ENCODE data around the gene ACP4.

Gene ACP4

DNA sequence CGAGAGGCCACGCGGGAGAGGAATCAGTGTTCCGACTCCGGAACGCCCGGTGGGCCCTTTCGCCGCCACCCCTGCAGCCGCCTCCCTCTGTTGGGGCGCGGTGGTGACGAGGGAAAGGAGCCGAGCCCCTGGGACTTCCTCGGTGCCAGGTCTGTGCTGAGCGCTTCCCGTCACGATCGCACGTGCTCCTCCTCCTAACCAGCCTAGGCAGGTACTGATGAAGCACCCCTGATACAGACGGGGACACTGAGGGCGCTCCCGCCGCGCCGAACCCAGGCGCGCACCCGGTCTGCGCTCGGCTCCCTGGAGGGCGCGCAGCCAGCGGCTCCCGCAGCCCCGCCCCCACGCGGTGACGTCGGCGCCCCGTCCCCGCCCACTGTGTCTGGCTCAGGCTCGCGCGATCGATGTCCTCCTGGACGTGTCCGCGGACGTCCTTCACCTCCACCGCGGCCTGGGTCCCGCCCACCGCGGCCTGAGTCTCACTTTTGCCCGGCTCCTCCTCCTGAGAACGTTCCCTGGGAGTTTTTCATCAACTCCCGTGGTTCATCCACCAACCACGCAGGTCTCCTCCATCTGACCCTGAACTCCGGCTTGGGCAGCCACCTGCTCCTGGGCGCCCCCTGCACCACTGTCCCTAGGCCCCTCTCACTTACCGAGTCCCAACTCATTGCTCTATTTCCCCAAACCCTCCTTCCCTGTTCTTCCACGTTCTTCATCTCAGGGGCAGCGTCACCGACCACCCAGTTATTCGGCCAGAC lies 45.7 kb downstream of the ACP4 start:
- peak overlapping the region; percentile 100 for H3K27ac ChIP-seq
- TF ChIP-seq, protein P1, sequence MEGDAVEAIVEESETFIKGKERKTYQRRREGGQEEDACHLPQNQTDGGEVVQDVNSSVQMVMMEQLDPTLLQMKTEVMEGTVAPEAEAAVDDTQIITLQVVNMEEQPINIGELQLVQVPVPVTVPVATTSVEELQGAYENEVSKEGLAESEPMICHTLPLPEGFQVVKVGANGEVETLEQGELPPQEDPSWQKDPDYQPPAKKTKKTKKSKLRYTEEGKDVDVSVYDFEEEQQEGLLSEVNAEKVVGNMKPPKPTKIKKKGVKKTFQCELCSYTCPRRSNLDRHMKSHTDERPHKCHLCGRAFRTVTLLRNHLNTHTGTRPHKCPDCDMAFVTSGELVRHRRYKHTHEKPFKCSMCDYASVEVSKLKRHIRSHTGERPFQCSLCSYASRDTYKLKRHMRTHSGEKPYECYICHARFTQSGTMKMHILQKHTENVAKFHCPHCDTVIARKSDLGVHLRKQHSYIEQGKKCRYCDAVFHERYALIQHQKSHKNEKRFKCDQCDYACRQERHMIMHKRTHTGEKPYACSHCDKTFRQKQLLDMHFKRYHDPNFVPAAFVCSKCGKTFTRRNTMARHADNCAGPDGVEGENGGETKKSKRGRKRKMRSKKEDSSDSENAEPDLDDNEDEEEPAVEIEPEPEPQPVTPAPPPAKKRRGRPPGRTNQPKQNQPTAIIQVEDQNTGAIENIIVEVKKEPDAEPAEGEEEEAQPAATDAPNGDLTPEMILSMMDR (IDR thresholded peaks at IDR 0.05) = peak; percentile 24
- no peak for TF ChIP-seq ZFX (IDR thresholded peaks at IDR 0.05; ENCODE audit: borderline replicate concordance)

DNA sequence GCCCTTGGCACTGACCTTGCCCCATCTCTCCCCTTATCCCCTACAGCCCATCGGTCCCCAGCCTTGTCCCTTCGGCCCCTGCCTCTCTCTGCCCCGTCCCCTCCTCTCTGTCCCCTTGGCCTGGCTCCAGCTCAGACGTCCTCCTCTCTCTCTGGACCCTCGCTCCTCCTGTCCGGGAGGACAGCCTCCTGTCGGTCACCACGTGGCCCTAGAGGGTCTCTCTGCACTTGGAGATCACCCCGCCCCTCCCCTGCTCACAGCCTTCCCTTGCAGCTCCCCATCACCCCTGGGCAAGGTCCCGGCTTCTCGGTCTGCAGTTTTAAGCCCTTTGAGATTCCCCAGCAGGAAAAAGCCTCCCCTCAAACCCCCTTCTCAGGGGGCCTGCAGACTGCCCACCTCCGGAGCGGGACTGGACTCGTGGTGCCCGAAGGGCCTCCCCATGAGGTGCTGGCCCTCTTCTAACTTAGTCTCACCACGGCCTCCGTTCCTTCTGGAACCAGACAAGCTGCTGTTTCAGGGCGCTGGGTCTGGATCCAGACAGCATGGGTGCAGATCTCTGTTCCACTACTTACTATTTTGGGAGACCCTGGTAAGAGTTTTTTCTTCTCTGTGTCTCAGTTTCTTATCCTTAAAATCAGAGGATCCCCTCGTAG lies 46.5 kb downstream of the ACP4 start:
- TF ChIP-seq, protein P1 (IDR thresholded peaks at IDR 0.05) = no peak
- no peak for TF ChIP-seq ZFX (IDR thresholded peaks at IDR 0.05; ENCODE audit: borderline replicate concordance)
- H3K27ac ChIP-seq = peak overlapping the region; percentile 100

DNA sequence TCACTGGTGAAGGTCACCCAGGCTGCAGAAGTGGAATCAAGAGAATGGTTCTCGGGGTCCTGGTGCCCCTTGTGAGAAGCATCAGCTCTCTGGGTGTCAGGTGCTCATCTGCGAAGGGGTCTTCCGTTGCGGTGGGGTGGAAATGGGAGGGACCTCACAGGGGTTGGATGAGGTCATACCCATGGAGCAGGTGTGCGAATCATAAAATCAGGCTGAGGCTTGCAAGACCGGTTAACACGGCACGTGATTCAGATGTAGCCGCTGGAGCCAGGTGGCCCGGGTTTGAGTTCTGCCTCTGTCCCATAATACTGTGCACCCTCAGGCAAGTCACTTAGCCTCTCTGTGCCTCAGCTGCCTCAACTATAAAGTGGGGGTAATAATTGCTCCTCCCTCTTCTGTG lies 47.1 kb downstream of the ACP4 start:
- peak overlapping the region; percentile 100 for H3K27ac ChIP-seq
- TF ChIP-seq, protein P1 (IDR thresholded peaks at IDR 0.05) = no peak
- no peak for TF ChIP-seq ZFX (IDR thresholded peaks at IDR 0.05; ENCODE audit: borderline replicate concordance)

DNA sequence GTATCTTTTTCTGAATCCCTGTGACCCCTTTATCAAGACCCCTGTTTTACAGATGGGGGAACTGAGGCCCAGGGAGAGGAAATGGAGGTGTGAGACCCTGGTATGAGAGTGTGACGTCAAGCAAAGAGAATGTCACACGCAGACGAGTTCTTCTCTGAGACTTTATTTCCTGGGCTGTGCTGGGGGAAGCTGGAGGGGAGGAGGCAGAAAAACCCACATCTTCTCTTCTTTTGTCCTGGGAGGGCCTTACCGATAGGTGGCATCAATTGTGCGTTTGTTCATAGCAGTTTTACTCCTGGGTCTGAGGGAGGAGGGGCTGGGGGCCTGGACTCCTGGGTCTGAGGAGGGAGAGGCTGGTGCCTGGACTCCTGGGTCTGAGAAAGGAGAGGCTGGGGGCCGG lies 48.0 kb downstream of the ACP4 start:
- no peak for TF ChIP-seq ZFX (IDR thresholded peaks at IDR 0.05; ENCODE audit: borderline replicate concordance)
- TF ChIP-seq, protein P1 (IDR thresholded peaks at IDR 0.05) = peak; percentile 73
- H3K27ac ChIP-seq = peak overlapping the region; percentile 100

DNA sequence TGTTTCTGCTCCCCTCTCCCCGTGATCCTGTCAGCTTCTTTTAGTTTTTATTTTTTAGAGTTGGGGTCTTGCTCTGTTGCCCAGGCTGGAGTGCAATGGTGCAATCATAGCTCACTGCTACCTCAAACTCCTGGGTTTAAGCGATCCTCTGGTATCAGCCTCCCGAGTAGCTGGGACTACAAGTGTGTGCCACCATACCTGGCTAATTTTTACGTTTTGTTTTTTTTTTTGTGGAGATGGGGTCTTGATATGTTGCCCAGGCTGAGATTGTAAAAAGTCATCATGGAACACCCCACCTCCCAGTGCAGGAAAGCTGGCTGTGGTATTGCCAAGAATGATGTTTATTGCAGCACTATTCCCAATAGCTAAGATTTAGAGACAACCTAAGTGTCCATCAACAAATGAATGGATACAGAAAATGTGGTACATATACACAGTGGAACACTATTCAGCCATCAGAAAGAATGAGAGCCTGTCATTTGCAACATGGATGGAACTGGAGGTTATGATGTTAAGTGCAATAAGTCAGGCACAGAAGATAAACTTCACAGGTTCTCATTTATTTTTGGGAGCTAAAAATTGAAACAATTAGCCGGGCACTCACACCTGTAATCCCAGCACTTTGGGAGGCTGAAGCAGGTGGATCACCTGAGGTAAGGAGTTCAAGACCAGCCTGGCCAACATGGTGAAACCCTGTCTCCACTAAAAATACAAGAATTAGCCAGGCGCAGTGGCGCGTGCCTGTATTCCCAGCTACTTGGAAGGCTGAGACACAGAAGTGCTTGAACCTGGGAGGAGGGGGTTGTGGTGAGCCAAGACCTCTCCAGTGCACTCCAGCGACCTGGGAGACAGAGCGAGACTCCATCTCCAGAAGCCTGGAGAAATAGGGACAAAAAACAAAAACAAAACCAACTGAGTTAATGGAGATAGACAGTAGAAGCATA lies 49.8 kb downstream of the ACP4 start:
- peak overlapping the region; percentile 100 for H3K27ac ChIP-seq
- TF ChIP-seq, protein P1 (IDR thresholded peaks at IDR 0.05) = no peak
- no peak for TF ChIP-seq ZFX (IDR thresholded peaks at IDR 0.05; ENCODE audit: borderline replicate concordance)

DNA sequence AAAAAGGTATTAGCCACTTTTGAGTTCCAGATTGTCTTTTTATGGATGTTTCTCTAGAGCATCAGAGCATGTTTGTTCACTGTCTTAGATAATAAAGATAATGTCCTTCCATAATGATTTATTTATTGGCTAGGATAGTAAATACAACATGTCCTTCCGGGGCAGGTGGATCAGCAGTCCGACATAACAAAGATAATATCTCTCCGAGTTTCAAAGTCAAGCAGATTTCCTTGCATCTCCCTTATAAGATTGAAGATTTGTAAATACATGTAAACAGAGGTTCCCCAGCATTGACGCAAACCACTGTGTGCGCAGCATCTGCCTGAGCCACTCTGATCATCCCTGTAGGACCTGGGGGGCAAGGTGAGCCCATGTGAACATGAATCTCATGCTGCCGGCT lies 51.9 kb downstream of the ACP4 start:
- TF ChIP-seq, protein P1 (IDR thresholded peaks at IDR 0.05) = no peak
- no peak for TF ChIP-seq ZFX (IDR thresholded peaks at IDR 0.05; ENCODE audit: borderline replicate concordance)
- peak overlapping the region; percentile 100 for H3K27ac ChIP-seq

All from 22Rv1 (cell line).